Body of pancreas (tissue), 4 donors: ENCODE measurements around the gene ZNF664.

Experiments
- POLR2A ChIP-seq, 3 donors: fragments of 450-650 bp; IDR thresholded peaks; one replicate each; pipeline ENCODE4 v1.6.1; 2016; ENCODE audit warnings: antibody characterized with exemption in 3 of 3, mild to moderate bottlenecking in 2 of 3
- TF ChIP-seq, protein P1 (sequence below), 7 experiments: fragments of 450-650 bp in 4 of 7; fragments of 200-600 bp in 3 of 7; sonication (generic) in 3 of 7; IDR thresholded peaks; one replicate each; pipeline ENCODE4 v1.5.1; 2016 to 2019; ENCODE audit warnings: antibody characterized with exemption in 7 of 7

DNA sequence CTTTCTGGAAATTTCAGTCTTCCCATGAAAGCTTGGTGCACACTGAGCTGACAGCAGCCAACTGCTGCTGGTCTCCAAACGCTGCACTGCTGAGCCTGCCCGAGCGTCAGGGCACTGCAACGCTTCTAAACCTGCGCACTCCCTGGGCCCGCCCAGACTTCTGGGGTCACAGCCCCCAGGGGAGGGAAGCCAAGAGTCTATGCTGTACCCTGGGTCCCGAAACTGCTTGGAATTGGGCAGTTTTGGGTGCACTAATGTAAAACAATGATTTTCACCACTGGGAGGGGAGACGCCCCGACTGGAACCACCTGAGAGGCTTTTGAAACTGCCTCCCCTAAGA, 32.4 kb upstream of the ZNF664 start:
- TF ChIP-seq, protein P1, sequence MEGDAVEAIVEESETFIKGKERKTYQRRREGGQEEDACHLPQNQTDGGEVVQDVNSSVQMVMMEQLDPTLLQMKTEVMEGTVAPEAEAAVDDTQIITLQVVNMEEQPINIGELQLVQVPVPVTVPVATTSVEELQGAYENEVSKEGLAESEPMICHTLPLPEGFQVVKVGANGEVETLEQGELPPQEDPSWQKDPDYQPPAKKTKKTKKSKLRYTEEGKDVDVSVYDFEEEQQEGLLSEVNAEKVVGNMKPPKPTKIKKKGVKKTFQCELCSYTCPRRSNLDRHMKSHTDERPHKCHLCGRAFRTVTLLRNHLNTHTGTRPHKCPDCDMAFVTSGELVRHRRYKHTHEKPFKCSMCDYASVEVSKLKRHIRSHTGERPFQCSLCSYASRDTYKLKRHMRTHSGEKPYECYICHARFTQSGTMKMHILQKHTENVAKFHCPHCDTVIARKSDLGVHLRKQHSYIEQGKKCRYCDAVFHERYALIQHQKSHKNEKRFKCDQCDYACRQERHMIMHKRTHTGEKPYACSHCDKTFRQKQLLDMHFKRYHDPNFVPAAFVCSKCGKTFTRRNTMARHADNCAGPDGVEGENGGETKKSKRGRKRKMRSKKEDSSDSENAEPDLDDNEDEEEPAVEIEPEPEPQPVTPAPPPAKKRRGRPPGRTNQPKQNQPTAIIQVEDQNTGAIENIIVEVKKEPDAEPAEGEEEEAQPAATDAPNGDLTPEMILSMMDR (IDR thresholded peaks at IDR 0.05), result no peak
- no peak for TF ChIP-seq POLR2A (IDR thresholded peaks at IDR 0.05)
